Right lobe of liver (tissue), 6 donors: ENCODE measurements around the gene IL17REL. TPM values are rescaled to one million over a fixed set of nuclear protein-coding genes. Genes with fewer than 3 reads are reported as not detected.

Source experiments
- ATAC-seq, 4 donors: fragments of 200-7000 bp; cut with Tn5 transposase; one replicate each; pipeline ENCODE4 v1.9.1; 2020; ENCODE audit warnings: mild to moderate bottlenecking in 4 of 4, moderate library complexity in 4 of 4
- DNase-seq, 3 donors: peaks; one replicate each; pipeline ENCODE4 v3.0.0-alpha.2; 2020
- H3K27ac ChIP-seq, 3 donors: fragments of 200-600 bp; one replicate each; pipeline ENCODE4 v1.8.0; 2022
- H3K27me3 ChIP-seq, 2 donors: fragments of 200-600 bp; one replicate each; pipeline ENCODE4 v1.8.0; 2022
- H3K36me3 ChIP-seq, 4 donors: fragments of 200-600 bp; sonication (generic) in 1 of 4; one replicate each; pipeline versions ENCODE4 v1.5.1 to v1.8.0; 2017 to 2022; ENCODE audit warnings: control low read depth in 1 of 4
- H3K4me1 ChIP-seq, 4 donors: fragments of 200-600 bp; sonication (generic) in 1 of 4; one replicate each; pipeline versions ENCODE4 v1.5.1 to v1.8.0; 2017 to 2022; ENCODE audit warnings: control low read depth in 1 of 4
- H3K4me3 ChIP-seq, 3 donors: fragments of 200-600 bp; one replicate each; pipeline ENCODE4 v1.8.0; 2022
- H3K9me3 ChIP-seq, 4 donors: fragments of 200-600 bp; sonication (generic) in 1 of 4; one replicate each; pipeline versions ENCODE4 v1.5.1 to v1.8.0; 2017 to 2022; ENCODE audit warnings: control low read depth in 1 of 4
- POLR2A ChIP-seq: fragments of 450-650 bp; IDR thresholded peaks from one replicate; pipeline ENCODE4 v1.6.1; 2017; ENCODE audit warnings: antibody characterized with exemption, mild to moderate bottlenecking
- WGBS: methylation state at CpG from one replicate; pipeline ENCODE4 v1.1.6; 2018; ENCODE audit warnings: low coverage, low lambda C conversion rate; ENCODE audit not compliant: insufficient coverage; ENCODE audit errors: missing lambda C conversion rate; 5-methylcytosine and 5-hydroxymethylcytosine counted together
- intact Hi-C, 2 donors: fragments of 100-400 bp; cut with DNase I; formaldehyde crosslinking; loops; one replicate each; pipeline versions ENCODE4 v1.11.2 to v1.14.1; 2022
- total RNA-seq, 6 experiments: library from RNA; depleted of rRNA in 2 of 6; stranded (reverse); fragments of >200 nt in 2 of 6; fragmentation: NEBNext Ultra II Directional in 3 of 6; extraction: Animal tissue kit (Norgen Biotek cat#: 25700) in 3 of 6; gene quantifications; one replicate each; pipeline versions ENCODE4 v1.1.0 to v1.2.4, GENCODE V29; 2016 to 2023
- TF ChIP-seq, protein P1 (sequence below), 4 donors: fragments of 200-600 bp in 3 of 4; fragments of 450-650 bp in 1 of 4; IDR thresholded peaks; one replicate each; pipeline versions ENCODE4 v1.5.1 to v1.8.0; 2016 to 2022; ENCODE audit warnings: antibody characterized with exemption in 4 of 4, mild to moderate bottlenecking in 2 of 4
- donor health status: DM: no; HTN: yes; CAD: no.
- donor health status: DM: no; HTN: no; CAD: no.
- donor health status: DM: no; HTN: no; CAD: no.
- donor health status: DM: no; HTN: yes; CAD: no.
- donor health status: DM: no; HTN: yes; CAD: no.

Gene IL17REL
- total RNA-seq, 6 experiments from 2014 or later = not detected

DNA sequence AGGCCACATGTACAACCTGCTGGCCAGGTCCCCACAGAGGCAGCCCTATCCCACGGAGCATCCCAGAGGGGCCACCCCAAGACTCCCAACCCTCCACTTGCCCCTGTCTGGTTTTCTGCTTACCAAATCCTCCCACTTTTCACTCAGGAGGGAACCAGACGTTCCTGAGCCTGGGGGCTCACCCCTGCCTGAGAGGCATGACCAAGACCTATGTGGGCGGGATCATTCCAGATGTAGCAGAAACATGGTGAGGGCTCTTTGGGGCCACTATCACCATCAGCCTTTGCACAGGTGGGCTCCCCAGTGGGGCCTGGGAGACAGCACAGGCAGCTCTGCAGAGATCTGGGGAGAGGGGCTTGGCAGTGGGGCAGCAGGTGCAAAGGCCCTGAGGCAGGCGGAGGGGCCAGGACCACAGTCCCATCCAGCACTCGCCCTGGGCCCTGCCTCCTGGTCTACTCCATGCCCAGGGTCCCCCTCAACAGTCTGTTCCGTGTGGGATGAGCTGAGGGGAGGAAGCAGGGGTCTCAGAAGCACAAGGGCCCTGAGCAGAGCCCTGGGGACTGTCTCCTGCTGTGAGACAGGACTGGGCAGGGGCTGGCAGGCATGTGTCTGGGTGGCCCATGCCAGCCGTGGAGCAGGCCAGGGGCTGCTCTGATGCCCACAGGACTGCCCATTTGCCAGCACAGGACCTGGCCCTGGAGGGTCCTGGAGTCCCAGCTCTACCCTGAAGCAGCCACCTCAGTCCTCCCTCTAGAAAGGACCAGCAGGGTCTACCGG, 42.6 kb downstream of the IL17REL start:
- no peaks in the 10 kb centered on the region for H3K9me3 ChIP-seq
- TF ChIP-seq POLR2A = no peak
- TF ChIP-seq, protein P1, sequence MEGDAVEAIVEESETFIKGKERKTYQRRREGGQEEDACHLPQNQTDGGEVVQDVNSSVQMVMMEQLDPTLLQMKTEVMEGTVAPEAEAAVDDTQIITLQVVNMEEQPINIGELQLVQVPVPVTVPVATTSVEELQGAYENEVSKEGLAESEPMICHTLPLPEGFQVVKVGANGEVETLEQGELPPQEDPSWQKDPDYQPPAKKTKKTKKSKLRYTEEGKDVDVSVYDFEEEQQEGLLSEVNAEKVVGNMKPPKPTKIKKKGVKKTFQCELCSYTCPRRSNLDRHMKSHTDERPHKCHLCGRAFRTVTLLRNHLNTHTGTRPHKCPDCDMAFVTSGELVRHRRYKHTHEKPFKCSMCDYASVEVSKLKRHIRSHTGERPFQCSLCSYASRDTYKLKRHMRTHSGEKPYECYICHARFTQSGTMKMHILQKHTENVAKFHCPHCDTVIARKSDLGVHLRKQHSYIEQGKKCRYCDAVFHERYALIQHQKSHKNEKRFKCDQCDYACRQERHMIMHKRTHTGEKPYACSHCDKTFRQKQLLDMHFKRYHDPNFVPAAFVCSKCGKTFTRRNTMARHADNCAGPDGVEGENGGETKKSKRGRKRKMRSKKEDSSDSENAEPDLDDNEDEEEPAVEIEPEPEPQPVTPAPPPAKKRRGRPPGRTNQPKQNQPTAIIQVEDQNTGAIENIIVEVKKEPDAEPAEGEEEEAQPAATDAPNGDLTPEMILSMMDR (IDR thresholded peaks at IDR 0.05) = no peak
- H3K27ac ChIP-seq = peak overlapping the region; percentile 33 to 97 (median 91)
- H3K4me1 ChIP-seq = peaks cover 0 to 61% (median 34%) of the 10 kb centered on the region in 4 donors
- H3K27me3 ChIP-seq = no peaks in the 10 kb centered on the region
- H3K4me3 ChIP-seq = peak overlapping the region in 1 of 3 donors; percentile 1
- H3K36me3 ChIP-seq = no peaks in the 10 kb centered on the region
- WGBS = no CpG with 5 or more reads among the region's 8 CpGs
- peak in 2 of 3 donors; percentile 30 to 49 for DNase-seq
- intact Hi-C loops = no loop called here
- ATAC-seq = no peak

DNA sequence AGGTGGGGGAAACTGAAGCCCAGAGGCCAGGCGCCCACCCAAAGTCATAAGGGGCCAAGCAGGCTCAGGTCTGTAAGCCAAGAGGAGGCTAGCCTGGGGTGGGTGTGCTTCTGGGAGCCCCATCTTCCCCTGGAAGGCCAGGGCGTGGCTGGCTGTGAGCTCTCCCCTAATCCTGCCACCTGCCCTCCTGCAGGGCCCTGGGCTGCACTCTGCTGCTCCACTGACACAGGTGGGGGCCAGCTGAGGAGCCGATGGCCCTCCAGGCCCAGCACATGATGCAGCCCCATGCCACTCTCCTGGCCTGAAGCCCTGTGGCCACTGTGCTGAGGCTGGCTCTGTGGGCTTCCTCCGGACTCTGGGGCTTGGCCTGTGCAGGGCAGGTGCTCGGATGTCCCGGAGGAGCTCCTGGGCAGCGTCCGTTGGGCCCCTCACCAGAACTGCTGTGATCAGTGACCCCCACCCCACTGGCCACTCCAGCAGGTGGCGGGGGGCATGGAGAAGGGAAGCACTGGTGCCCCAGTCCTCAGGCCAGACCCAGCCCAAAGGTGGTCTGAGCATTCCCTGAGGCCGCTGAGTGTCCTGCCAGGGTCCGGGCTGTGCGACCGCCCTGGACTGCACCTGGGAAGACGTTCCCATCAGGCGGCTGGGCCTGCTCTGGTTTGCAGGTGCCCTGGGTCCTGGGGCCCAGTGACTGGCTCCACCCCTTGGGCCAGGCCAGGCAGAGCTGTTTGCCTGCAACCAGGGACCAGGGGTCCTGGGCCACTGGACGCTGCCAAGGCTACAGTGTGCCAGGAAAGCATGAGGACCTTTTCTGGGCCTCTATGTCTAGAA, 43.5 kb downstream of the IL17REL start:
- Histone ChIP-seq H3K27me3 (no peaks in the 10 kb centered on the region), H3K9me3 (no peaks in the 10 kb centered on the region), H3K4me1 (peaks cover 0 to 70% (median 39%) of the 10 kb centered on the region in 4 donors), H3K36me3 (peaks cover 0 to 2% (median under 1%) of the 10 kb centered on the region in 4 donors), H3K4me3 (peak overlapping the region; percentile 27 to 44 (median 40)), H3K27ac (peak overlapping the region; percentile 88 to 97 (median 91))
- intact Hi-C loops = no loop called here
- DNase-seq (peak in 2 of 3 donors; percentile 30 to 50), ATAC-seq (no peak)
- 95% methylated on average over 7 of the region's 16 CpGs for WGBS
- TF ChIP-seq POLR2A = no peak
- TF ChIP-seq, protein P1 (IDR thresholded peaks at IDR 0.05) = no peak

DNA sequence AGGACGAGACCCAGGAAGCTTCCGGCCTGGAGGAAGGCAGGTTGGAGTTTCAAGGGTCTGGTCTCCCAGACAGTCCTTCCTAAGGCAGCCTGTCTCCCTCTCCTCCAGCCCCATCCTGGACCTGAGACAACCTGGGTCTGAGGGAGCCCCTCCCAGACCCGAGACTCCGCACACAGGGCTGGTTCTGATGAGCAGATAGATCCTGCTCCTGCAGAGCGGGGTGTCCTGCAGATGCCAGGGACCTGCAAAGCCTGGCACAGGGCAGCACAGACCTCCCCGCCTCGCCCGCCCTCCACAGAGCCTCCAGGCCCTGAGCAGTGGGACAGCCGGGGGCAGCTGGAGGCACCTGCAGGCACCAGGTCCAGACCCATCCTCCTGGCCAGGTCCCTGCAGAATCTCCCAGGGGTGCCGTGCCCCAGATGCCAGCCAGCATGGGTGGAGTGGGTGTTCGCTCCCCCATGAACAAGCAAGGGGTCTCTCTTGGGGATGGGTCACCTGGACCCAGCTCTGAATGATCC, 44.2 kb downstream of the IL17REL start:
- intact Hi-C loops = no loop called here
- Histone ChIP-seq H3K27ac (peak overlapping the region; percentile 88 to 97 (median 91)), H3K9me3 (no peaks in the 10 kb centered on the region), H3K4me3 (peak overlapping the region; percentile 27 to 44 (median 40)), H3K4me1 (peaks cover 0 to 77% (median 42%) of the 10 kb centered on the region in 4 donors), H3K36me3 (peaks cover 1 to 9% (median 6%) of the 10 kb centered on the region in 4 donors), H3K27me3 (no peaks in the 10 kb centered on the region)
- ATAC-seq (no peak), DNase-seq (peak; percentile 36 to 62 (median 53))
- WGBS = no CpG with 5 or more reads among the region's 11 CpGs
- TF ChIP-seq, protein P1 (IDR thresholded peaks at IDR 0.05) = no peak
- TF ChIP-seq POLR2A = no peak

DNA sequence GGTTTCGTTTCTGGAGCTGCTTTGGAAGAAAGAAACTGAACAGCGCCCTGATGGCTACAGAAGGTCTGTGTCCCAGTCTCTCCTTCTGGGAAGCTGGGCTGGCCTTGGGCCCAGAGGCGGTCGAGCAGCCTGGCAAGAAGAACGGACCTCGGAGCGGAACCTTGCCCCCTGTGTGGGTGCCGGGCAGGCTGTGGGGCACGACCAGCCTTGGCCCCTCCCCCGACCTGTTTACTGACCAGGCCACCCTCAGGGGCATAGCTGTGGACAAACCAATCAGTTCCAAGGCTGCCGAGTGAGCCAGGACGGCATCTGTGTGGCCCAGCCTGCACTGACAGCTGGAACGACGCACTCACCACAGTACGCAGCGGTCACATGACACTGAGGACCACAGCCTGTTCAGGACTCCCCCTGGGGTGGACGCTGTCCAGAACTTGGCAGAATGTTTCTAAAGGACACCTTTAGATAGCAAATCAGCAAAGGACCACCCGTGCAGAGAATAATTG, 44.8 kb downstream of the IL17REL start:
- no peaks in the 10 kb centered on the region for H3K9me3 ChIP-seq
- peak overlapping the region; percentile 88 to 97 (median 91) for H3K27ac ChIP-seq
- ATAC-seq (peak; percentile 42 to 62 (median 54)), DNase-seq (peak; percentile 94 to 98 (median 98))
- H3K27me3 ChIP-seq = no peaks in the 10 kb centered on the region
- H3K4me1 ChIP-seq = peaks cover 0 to 83% (median 45%) of the 10 kb centered on the region in 4 donors
- intact Hi-C loops = no loop called here
- TF ChIP-seq POLR2A = peak; percentile 76
- TF ChIP-seq, protein P1 (IDR thresholded peaks at IDR 0.05) = no peak
- H3K4me3 ChIP-seq = peak overlapping the region; percentile 27 to 44 (median 40)
- peaks cover 4 to 15% (median 11%) of the 10 kb centered on the region in 4 donors for H3K36me3 ChIP-seq
- 16% methylated on average over 8 of the region's 18 CpGs for WGBS
